ENCODE measurements around the gene CCT3.

GRCh38 chr1:156376958-156377919 lies 39.1 kb upstream of the CCT3 start:
- no peak for TF ChIP-seq CTCF (conservative IDR thresholded peaks at IDR 0.05; ENCODE audit: low read length)
- TF ChIP-seq EZH2phosphoT487 (IDR thresholded peaks at IDR 0.05; ENCODE audit: borderline replicate concordance, low read depth, low read length), result no peak
